Measurements from ENCODE around the gene ZNF800. TPM values are rescaled to one million over a fixed set of nuclear protein-coding genes. Genes with fewer than 3 reads are reported as not detected.

ZNF800 gene
- total RNA-seq, 1 experiment from 2014 or later: 25.7 TPM

DNA sequence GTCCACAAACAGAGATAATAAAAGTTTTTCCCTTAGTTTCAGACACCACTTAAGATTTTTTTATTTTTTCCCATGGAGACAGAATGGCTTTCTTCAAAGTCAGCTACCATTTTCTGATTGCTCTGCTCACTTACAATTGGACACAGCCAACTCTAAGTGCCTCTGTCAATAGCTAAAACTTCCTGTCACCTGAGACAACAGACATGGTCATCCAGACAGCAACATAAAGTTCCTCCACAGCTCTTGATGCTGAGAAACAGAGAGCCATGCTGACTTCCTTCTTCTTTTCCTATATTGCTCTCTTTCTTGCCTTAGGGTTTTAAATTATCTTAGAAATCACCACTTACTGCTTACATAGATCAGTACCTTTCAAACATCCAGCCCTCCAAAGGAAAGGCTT, 12.0 kb downstream of the ZNF800 start:
- no peak for DNase-seq (ENCODE audit: low spot score)
- Histone ChIP-seq H3K27ac (ENCODE audit: low read depth, low read length, poor library complexity, severe bottlenecking) (no peak overlapping the region), H3K27me3 (replicated peaks; ENCODE audit: insufficient read depth, low read depth, low read length, poor library complexity) (no peaks in the 10 kb centered on the region), H3K4me3 (ENCODE audit: low read depth, low read length, poor library complexity, severe bottlenecking) (no peak overlapping the region), H3K9me3 (ENCODE audit: low read depth, low read length, poor library complexity, severe bottlenecking) (no peaks in the 10 kb centered on the region), H3K4me1 (ENCODE audit: insufficient read depth, low read length, poor library complexity, severe bottlenecking) (peaks cover 25% of the 10 kb centered on the region), H3K36me3 (ENCODE audit: insufficient read depth, low read length, poor library complexity, severe bottlenecking) (peaks cover 8% of the 10 kb centered on the region)
- no TSS peak for BruUV-seq (replicated peaks)
- ChIA-PET CTCF (no interaction called here), POLR2A (ENCODE audit: low non-redundant PET) (no interaction called here)
- intact Hi-C loops (cut with micrococcal nuclease; ENCODE audit: unreplicated experiment): no loop called here
- TF ChIP-seq, protein P1, sequence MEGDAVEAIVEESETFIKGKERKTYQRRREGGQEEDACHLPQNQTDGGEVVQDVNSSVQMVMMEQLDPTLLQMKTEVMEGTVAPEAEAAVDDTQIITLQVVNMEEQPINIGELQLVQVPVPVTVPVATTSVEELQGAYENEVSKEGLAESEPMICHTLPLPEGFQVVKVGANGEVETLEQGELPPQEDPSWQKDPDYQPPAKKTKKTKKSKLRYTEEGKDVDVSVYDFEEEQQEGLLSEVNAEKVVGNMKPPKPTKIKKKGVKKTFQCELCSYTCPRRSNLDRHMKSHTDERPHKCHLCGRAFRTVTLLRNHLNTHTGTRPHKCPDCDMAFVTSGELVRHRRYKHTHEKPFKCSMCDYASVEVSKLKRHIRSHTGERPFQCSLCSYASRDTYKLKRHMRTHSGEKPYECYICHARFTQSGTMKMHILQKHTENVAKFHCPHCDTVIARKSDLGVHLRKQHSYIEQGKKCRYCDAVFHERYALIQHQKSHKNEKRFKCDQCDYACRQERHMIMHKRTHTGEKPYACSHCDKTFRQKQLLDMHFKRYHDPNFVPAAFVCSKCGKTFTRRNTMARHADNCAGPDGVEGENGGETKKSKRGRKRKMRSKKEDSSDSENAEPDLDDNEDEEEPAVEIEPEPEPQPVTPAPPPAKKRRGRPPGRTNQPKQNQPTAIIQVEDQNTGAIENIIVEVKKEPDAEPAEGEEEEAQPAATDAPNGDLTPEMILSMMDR (conservative IDR thresholded peaks at IDR 0.05; ENCODE audit: low read depth, low read length): no peak
- TF ChIP-seq EZH2 (IDR thresholded peaks at IDR 0.05; ENCODE audit: borderline replicate concordance, low read depth, low read length, poor library complexity, severe bottlenecking): no peak

DNA sequence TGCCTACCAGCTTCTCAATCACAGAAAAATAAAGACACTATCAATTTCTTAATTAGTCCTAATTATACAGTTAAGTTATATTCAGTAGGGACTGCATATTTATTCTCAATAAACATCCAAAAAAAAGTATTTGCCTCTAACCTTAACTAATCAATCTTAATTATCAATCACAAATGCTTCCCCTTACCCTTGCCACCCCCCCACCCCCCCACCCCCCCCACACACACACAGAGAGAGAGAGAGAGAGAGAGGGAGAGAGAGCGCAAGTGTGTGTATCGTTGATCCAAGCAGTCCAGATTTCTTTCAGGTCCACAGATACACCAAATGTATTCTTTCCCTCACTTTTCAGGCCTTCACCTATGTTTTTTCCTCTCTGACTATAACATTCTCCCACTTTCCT, 12.9 kb downstream of the ZNF800 start:
- H3K4me3 ChIP-seq (ENCODE audit: low read depth, low read length, poor library complexity, severe bottlenecking): no peak overlapping the region
- H3K4me1 ChIP-seq (ENCODE audit: insufficient read depth, low read length, poor library complexity, severe bottlenecking): peaks cover 25% of the 10 kb centered on the region
- POLR2A ChIA-PET (ENCODE audit: low non-redundant PET): no interaction called here
- BruUV-seq (replicated peaks): no TSS peak
- CTCF ChIA-PET: no interaction called here
- intact Hi-C loops (cut with micrococcal nuclease; ENCODE audit: unreplicated experiment): no loop called here
- DNase-seq (ENCODE audit: low spot score): no peak
- H3K36me3 ChIP-seq (ENCODE audit: insufficient read depth, low read length, poor library complexity, severe bottlenecking): peaks cover 12% of the 10 kb centered on the region
- no peaks in the 10 kb centered on the region for H3K9me3 ChIP-seq (ENCODE audit: low read depth, low read length, poor library complexity, severe bottlenecking)
- TF ChIP-seq, protein P1 (conservative IDR thresholded peaks at IDR 0.05; ENCODE audit: low read depth, low read length): no peak
- TF ChIP-seq EZH2 (IDR thresholded peaks at IDR 0.05; ENCODE audit: borderline replicate concordance, low read depth, low read length, poor library complexity, severe bottlenecking): no peak
- H3K27ac ChIP-seq (ENCODE audit: low read depth, low read length, poor library complexity, severe bottlenecking): no peak overlapping the region
- H3K27me3 ChIP-seq (replicated peaks; ENCODE audit: insufficient read depth, low read depth, low read length, poor library complexity): no peaks in the 10 kb centered on the region

GRCh38 chr7:127378537-127378936, 14.0 kb downstream of the ZNF800 start:
- peaks cover 25% of the 10 kb centered on the region for H3K4me1 ChIP-seq (ENCODE audit: insufficient read depth, low read length, poor library complexity, severe bottlenecking)
- ChIA-PET CTCF (no interaction called here), POLR2A (ENCODE audit: low non-redundant PET) (no interaction called here)
- peaks cover 21% of the 10 kb centered on the region for H3K36me3 ChIP-seq (ENCODE audit: insufficient read depth, low read length, poor library complexity, severe bottlenecking)
- TF ChIP-seq EZH2 (IDR thresholded peaks at IDR 0.05; ENCODE audit: borderline replicate concordance, low read depth, low read length, poor library complexity, severe bottlenecking): no peak
- TF ChIP-seq, protein P1 (conservative IDR thresholded peaks at IDR 0.05; ENCODE audit: low read depth, low read length): no peak
- BruUV-seq (replicated peaks): no TSS peak
- DNase-seq (ENCODE audit: low spot score): no peak
- no peaks in the 10 kb centered on the region for H3K27me3 ChIP-seq (replicated peaks; ENCODE audit: insufficient read depth, low read depth, low read length, poor library complexity)
- no peak overlapping the region for H3K4me3 ChIP-seq (ENCODE audit: low read depth, low read length, poor library complexity, severe bottlenecking)
- intact Hi-C loops (cut with micrococcal nuclease; ENCODE audit: unreplicated experiment): no loop called here
- H3K27ac ChIP-seq (ENCODE audit: low read depth, low read length, poor library complexity, severe bottlenecking): no peak overlapping the region
- H3K9me3 ChIP-seq (ENCODE audit: low read depth, low read length, poor library complexity, severe bottlenecking): no peaks in the 10 kb centered on the region

All from A673 (cell line).